Measurements from ENCODE around the gene KISS1.

DNA sequence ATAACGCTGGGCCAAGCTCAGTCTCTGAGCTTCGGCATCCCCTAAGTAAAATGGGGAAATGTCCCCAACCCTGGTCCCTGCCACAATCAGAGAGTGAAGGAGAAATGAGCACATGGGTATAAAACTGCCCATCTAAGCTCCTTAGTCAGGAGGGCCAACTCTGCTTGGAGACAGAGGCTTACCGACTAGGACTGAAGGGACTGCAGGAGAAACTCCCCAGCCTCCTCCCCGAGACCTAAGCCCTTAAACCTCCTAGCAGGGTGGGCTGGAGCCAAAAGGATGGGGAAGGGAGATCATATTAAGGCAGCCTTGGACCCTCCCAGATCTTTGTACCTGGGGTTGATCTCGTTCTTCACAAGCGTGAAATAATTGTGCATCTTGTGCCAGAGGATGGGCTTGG, 50.0 kb downstream of the KISS1 start:
- TF ChIP-seq, protein P1, sequence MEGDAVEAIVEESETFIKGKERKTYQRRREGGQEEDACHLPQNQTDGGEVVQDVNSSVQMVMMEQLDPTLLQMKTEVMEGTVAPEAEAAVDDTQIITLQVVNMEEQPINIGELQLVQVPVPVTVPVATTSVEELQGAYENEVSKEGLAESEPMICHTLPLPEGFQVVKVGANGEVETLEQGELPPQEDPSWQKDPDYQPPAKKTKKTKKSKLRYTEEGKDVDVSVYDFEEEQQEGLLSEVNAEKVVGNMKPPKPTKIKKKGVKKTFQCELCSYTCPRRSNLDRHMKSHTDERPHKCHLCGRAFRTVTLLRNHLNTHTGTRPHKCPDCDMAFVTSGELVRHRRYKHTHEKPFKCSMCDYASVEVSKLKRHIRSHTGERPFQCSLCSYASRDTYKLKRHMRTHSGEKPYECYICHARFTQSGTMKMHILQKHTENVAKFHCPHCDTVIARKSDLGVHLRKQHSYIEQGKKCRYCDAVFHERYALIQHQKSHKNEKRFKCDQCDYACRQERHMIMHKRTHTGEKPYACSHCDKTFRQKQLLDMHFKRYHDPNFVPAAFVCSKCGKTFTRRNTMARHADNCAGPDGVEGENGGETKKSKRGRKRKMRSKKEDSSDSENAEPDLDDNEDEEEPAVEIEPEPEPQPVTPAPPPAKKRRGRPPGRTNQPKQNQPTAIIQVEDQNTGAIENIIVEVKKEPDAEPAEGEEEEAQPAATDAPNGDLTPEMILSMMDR (IDR thresholded peaks at IDR 0.05; ENCODE audit: insufficient read depth, low read depth, low read length): no peak
- no peak for TF ChIP-seq EZH2 (IDR thresholded peaks at IDR 0.05; ENCODE audit: insufficient read depth, low read length)

Data from astrocyte (in vitro differentiated cells and primary cell).